AG09319 (cell line): ENCODE results near the gene CD83.

Experiments
- DNase-seq: peaks from one replicate; pipeline ENCODE4 v3.0.0-alpha.2; 2010; ENCODE audit warnings: low read depth; ENCODE audit errors: extremely low read depth
- CTCF ChIP-seq: IDR thresholded peaks from 2 replicates; pipeline ENCODE4 v1.5.1; 2011; ENCODE audit warnings: low read depth, mild to moderate bottlenecking, inconsistent platforms, low read length, moderate library complexity

The CD83 gene

DNA sequence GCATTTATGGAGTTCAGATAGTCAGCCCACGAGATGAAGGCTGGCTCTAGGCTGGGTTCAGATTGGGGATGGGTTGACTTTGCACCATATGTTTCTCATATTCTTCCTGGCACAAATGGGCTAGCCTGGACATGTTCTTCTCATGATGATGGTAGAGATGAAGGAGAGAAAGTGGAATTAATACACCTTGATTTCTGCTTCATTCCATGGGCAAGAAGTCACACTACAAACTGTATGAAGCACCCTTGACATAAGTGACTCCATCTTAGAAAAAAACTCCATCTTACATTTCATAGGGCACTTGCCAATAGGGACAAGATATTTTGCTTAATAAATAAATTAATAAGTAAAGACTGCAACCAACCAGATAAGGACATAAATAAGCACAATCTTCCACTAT is 12.0 kb upstream of the CD83 start:
- DNase-seq, result no peak
- TF ChIP-seq CTCF, result no peak

DNA sequence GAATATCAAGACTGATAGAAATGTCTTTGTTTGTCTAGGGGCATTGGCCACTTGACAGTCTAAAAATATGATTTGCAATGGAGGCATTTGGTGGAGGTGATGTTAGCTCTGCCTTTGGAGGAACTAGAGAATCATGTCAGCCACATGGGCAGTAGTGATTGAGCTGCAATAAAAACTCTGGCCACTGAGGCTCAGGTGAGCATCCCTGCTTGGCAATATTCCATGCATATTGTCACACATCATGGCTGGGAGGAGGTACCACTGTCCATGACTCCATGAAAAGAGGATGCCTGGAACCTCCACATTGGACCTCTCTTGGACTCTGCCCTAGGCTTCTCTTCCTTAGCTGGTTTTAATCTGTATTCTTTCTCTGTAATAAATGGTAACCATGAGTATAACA is 10.6 kb upstream of the CD83 start:
- no peak for DNase-seq
- TF ChIP-seq CTCF, result no peak

- no peak for TF ChIP-seq CTCF
- no peak for DNase-seq
Measured at GRCh38 chr6:14107711-14108494, 9.7 kb upstream of the CD83 start.

- no peak for DNase-seq
- no peak for TF ChIP-seq CTCF
Measured at GRCh38 chr6:14108571-14109410, 8.8 kb upstream of the CD83 start.

DNA sequence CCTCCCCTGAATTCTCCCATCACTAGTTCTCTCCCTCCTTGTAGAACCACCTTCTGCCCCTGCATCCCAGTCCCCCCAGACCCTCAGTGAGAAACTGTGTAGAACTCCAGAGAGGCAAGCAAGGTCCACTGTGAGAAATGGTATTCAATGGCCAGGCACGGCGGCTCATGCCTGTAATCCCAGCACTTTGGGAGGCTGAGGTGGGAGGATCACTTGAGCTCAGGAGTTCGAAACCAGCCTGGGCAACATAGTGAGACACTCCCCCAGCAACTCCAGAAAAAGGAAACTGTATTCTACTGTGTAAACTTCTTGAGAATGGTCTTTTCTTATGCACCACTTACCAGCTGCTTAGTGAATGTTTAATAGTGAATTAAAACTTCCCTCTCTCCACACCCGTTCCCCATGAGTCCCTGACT is 8.2 kb upstream of the CD83 start:
- DNase-seq, result no peak
- TF ChIP-seq CTCF, result no peak

- no peak for TF ChIP-seq CTCF
- DNase-seq, result no peak
Measured at GRCh38 chr6:14110001-14110818, 7.4 kb upstream of the CD83 start.
